Measurements from ENCODE around the gene MANBA. TPM values are rescaled to one million over a fixed set of nuclear protein-coding genes. Genes with fewer than 3 reads are reported as not detected.

MANBA gene
- total RNA-seq, 1 experiment from 2014 or later: 21.4 TPM

GRCh38 chr4:102586002-102586643, 174.6 kb downstream of the MANBA start:
- no peak overlapping the region for H3K23ac ChIP-seq (ENCODE audit: insufficient read length, low read depth, low read length)
- H3K56ac ChIP-seq (ENCODE audit: insufficient read length, low read depth, low read length): no peak overlapping the region

More at GRCh38 chr4:102586002-102586643, 174.6 kb downstream of the MANBA start:
- no peak overlapping the region for H2BK5ac ChIP-seq (ENCODE audit: insufficient read length, low read length)
- no peak overlapping the region for H3K4me2 ChIP-seq (ENCODE audit: insufficient read depth, insufficient read length, low read length)
- no peak overlapping the region for H2BK20ac ChIP-seq (ENCODE audit: low read depth, low read length, poor library complexity, severe bottlenecking)
- no peaks in the 10 kb centered on the region for H3K27me3 ChIP-seq (ENCODE audit: insufficient read depth, low read length)
- no peak overlapping the region for H2AK5ac ChIP-seq (ENCODE audit: insufficient read length, low read length)
- Mint-ChIP-seq H3K4me3 (no peak overlapping the region), H3K9me3 (no peaks in the 10 kb centered on the region; a peak in 2 of 5 replicates), H3K4me1 (no peaks in the 10 kb centered on the region), H3K36me3 (ENCODE audit: insufficient read depth in 1 of 3, low read depth in 3 of 3) (no peaks in the 10 kb centered on the region; a peak in 1 of 7 replicates), H3K27ac (peak overlapping the region in 1 of 3 experiments; percentile 12; a peak in 2 of 7 replicates), H3K27me3 (ENCODE audit: low read depth) (no peaks in the 10 kb centered on the region)
- H3K4me1 ChIP-seq (ENCODE audit: insufficient read depth, low read length): no peaks in the 10 kb centered on the region
- H3K9me3 ChIP-seq (ENCODE audit: control insufficient read depth, low read depth, low read length): no peaks in the 10 kb centered on the region
- H4K8ac ChIP-seq (replicated peaks; ENCODE audit: insufficient read length, low read depth, low read length): no peak overlapping the region
- H3T11ph ChIP-seq (ENCODE audit: low read length): no peak overlapping the region
- no peaks in the 10 kb centered on the region for H3K23me2 ChIP-seq (ENCODE audit: insufficient read length, low read depth, low read length, poor library complexity, severe bottlenecking)
- DNase-seq: no peak
- H3K27ac ChIP-seq (ENCODE audit: insufficient read length, low read depth, low read length): no peak overlapping the region
- no peaks in the 10 kb centered on the region for H3K79me1 ChIP-seq (ENCODE audit: insufficient read depth, low read depth, low read length, poor library complexity, severe bottlenecking)
- H4K20me1 ChIP-seq (ENCODE audit: control insufficient read depth, insufficient read depth, insufficient read length): no peaks in the 10 kb centered on the region
- no peak overlapping the region for H4K91ac ChIP-seq (ENCODE audit: insufficient read length, low read depth, low read length)
- H2BK15ac ChIP-seq (ENCODE audit: low read depth, low read length): no peak overlapping the region
- no CpG with 5 or more reads among the region's 4 CpGs for WGBS (ENCODE audit: extremely low coverage, insufficient read length, low lambda C conversion rate)
- no peak overlapping the region for H4K5ac ChIP-seq (ENCODE audit: insufficient read length, low read depth, low read length)
- H2AFZ ChIP-seq (ENCODE audit: low read length): no peak overlapping the region
- TF ChIP-seq CTCF (conservative IDR thresholded peaks at IDR 0.05): no peak
- H3K9ac ChIP-seq (ENCODE audit: extremely low read depth, insufficient read length, low read length): no peak overlapping the region
- H3K79me2 ChIP-seq (ENCODE audit: insufficient read depth, low read length): no peaks in the 10 kb centered on the region
- no peak overlapping the region for H3K14ac ChIP-seq (ENCODE audit: insufficient read depth, low read length)
- H3K4ac ChIP-seq (ENCODE audit: low read depth, low read length): no peak overlapping the region
- no peak overlapping the region for H2BK120ac ChIP-seq (ENCODE audit: low read depth, low read length, poor library complexity, severe bottlenecking)
- no peak overlapping the region for H3K18ac ChIP-seq (ENCODE audit: insufficient read length, low read depth, low read length)
- H2BK12ac ChIP-seq (ENCODE audit: insufficient read length, low read depth, low read length): no peak overlapping the region
